OCI-LY1 (cell line): Measurements from ENCODE around the gene HOXA5.

ENCODE experiments used
- H2AFZ ChIP-seq: fragments of 200-600 bp; sonication (generic), shearing (Covaris generic); 2 replicates; pipeline ENCODE4 v1.6.0; 2014; ENCODE audit warnings: antibody characterized with exemption, mild to moderate bottlenecking, low read length
- H3F3A ChIP-seq: fragments of 200-600 bp; sonication (generic), shearing (Covaris generic); 2 replicates; pipeline ENCODE4 v1.6.0; 2014; ENCODE audit warnings: mild to moderate bottlenecking, antibody characterized with exemption, low read length, moderate library complexity; ENCODE audit not compliant: insufficient read depth
- H3K27ac ChIP-seq: fragments of 200-600 bp; sonication (generic); 2 replicates; pipeline ENCODE4 v1.5.1; 2014; ENCODE audit warnings: low read length, mixed run types, mild to moderate bottlenecking, low read depth; ENCODE audit not compliant: poor library complexity, severe bottlenecking
- H3K27me3 ChIP-seq: fragments of 200-600 bp; sonication (generic); 2 replicates; pipeline ENCODE4 v1.6.0; 2014; ENCODE audit warnings: antibody characterized with exemption, mild to moderate bottlenecking, low read length, moderate library complexity; ENCODE audit not compliant: insufficient read depth
- H3K36me3 ChIP-seq: fragments of 200-600 bp; sonication (generic); 2 replicates; pipeline ENCODE4 v1.6.1; 2014; ENCODE audit warnings: mild to moderate bottlenecking, antibody characterized with exemption, low read length, moderate library complexity, mixed read lengths; ENCODE audit not compliant: insufficient read depth
- H3K4me1 ChIP-seq: fragments of 200-600 bp; sonication (generic); 2 replicates; pipeline ENCODE4 v1.5.1; 2014; ENCODE audit warnings: mild to moderate bottlenecking, low read length, moderate library complexity; ENCODE audit not compliant: insufficient read depth, severe bottlenecking
- H3K4me2 ChIP-seq: fragments of 200-600 bp; sonication (generic), shearing (Covaris generic); 2 replicates; pipeline ENCODE4 v1.6.1; 2014; ENCODE audit warnings: low read length
- H3K4me3 ChIP-seq: fragments of 200-600 bp; sonication (generic); 2 replicates; pipeline ENCODE4 v1.5.1; 2014; ENCODE audit warnings: low read length, low read depth, mild to moderate bottlenecking, mixed read lengths; ENCODE audit not compliant: poor library complexity, severe bottlenecking
- H3K79me2 ChIP-seq: fragments of 200-600 bp; shearing (Covaris generic); 2 replicates; pipeline ENCODE4 v1.6.1; 2016; ENCODE audit warnings: mixed run types, low read length, mixed read lengths; ENCODE audit not compliant: insufficient read depth
- H3K9ac ChIP-seq: fragments of 200-600 bp; sonication (generic), shearing (Covaris generic); 2 replicates; pipeline ENCODE4 v1.6.1; 2014; ENCODE audit warnings: mild to moderate bottlenecking, low read length, mixed read lengths
- H3K9me2 ChIP-seq: fragments of 200-600 bp; sonication (generic), shearing (Covaris generic); 2 replicates; pipeline ENCODE4 v1.6.1; 2014; ENCODE audit warnings: low read depth, mild to moderate bottlenecking, low read length, mixed read lengths
- H3K9me3 ChIP-seq: fragments of 200-600 bp; shearing (Covaris generic); 2 replicates; pipeline ENCODE4 v1.6.1; 2014; ENCODE audit warnings: low read length, mixed read lengths
- H4K20me1 ChIP-seq: fragments of 200-600 bp; sonication (generic), shearing (Covaris generic); 2 replicates; pipeline ENCODE4 v1.6.0; 2016; ENCODE audit warnings: mild to moderate bottlenecking, low read length; ENCODE audit not compliant: insufficient read depth
- CTCF ChIP-seq: fragments of 200-600 bp; sonication (generic), shearing (Covaris generic); IDR thresholded peaks from 2 replicates; pipeline ENCODE4 v1.5.1; 2017; ENCODE audit warnings: mild to moderate bottlenecking, antibody characterized with exemption, low read length, moderate library complexity, mixed read lengths
- EZH2 ChIP-seq: fragments of 200-600 bp; sonication (generic), shearing (Covaris generic); IDR thresholded peaks from 2 replicates; pipeline ENCODE4 v1.8.0; 2017; ENCODE audit warnings: borderline replicate concordance, mixed run types, mild to moderate bottlenecking, antibody characterized with exemption, low read length, moderate library complexity, mixed read lengths

The HOXA5 gene

GRCh38 chr7:27114881-27115220 lies 28.6 kb downstream of the HOXA5 start:
- no peaks in the 10 kb centered on the region for H3K27me3 ChIP-seq
- no peak overlapping the region for H3K9ac ChIP-seq
- no peaks in the 10 kb centered on the region for H3K9me2 ChIP-seq
- H3K4me1 ChIP-seq: no peaks in the 10 kb centered on the region
- no peaks in the 10 kb centered on the region for H3F3A ChIP-seq
- no peaks in the 10 kb centered on the region for H4K20me1 ChIP-seq
- H3K9me3 ChIP-seq: no peaks in the 10 kb centered on the region
- no peak for TF ChIP-seq CTCF
- no peak for TF ChIP-seq EZH2
- no peak overlapping the region for H3K27ac ChIP-seq
- no peak overlapping the region for H2AFZ ChIP-seq
- no peak overlapping the region for H3K4me2 ChIP-seq
- H3K79me2 ChIP-seq: no peaks in the 10 kb centered on the region
- no peak overlapping the region for H3K4me3 ChIP-seq
- H3K36me3 ChIP-seq: no peaks in the 10 kb centered on the region

- Histone ChIP-seq H4K20me1 (no peaks in the 10 kb centered on the region), H3K9me2 (no peaks in the 10 kb centered on the region), H3K9me3 (no peaks in the 10 kb centered on the region), H3K9ac (no peak overlapping the region), H3K79me2 (no peaks in the 10 kb centered on the region), H3K27me3 (no peaks in the 10 kb centered on the region), H3K36me3 (no peaks in the 10 kb centered on the region), H3F3A (no peaks in the 10 kb centered on the region), H3K27ac (no peak overlapping the region), H3K4me3 (no peak overlapping the region), H3K4me2 (no peak overlapping the region), H3K4me1 (no peaks in the 10 kb centered on the region), H2AFZ (no peak overlapping the region)
- TF ChIP-seq EZH2: no peak
- no peak for TF ChIP-seq CTCF
Observed at GRCh38 chr7:27113991-27114769, 29.3 kb downstream of the HOXA5 start.

GRCh38 chr7:27112955-27113949 lies 30.2 kb downstream of the HOXA5 start:
- Histone ChIP-seq H3K4me1 (no peaks in the 10 kb centered on the region), H3F3A (no peaks in the 10 kb centered on the region), H3K9me3 (no peaks in the 10 kb centered on the region), H3K27me3 (no peaks in the 10 kb centered on the region), H3K36me3 (no peaks in the 10 kb centered on the region), H4K20me1 (no peaks in the 10 kb centered on the region), H3K9me2 (no peaks in the 10 kb centered on the region), H3K4me2 (no peak overlapping the region), H3K79me2 (no peaks in the 10 kb centered on the region), H3K9ac (no peak overlapping the region), H3K4me3 (no peak overlapping the region), H2AFZ (no peak overlapping the region), H3K27ac (no peak overlapping the region)
- TF ChIP-seq EZH2 (no peak), CTCF (no peak)
